RCC 7860 (cell line): ENCODE data around the gene MBP.

Experiments used
- DNase-seq: peaks from one replicate; pipeline ENCODE4 v3.0.0-alpha.2; 2015; ENCODE audit warnings: low spot score
- FAIRE-seq: peaks from 2 replicates; lab custom pipeline; 2012; peaks lifted over from hg19 to GRCh38; lab: Jason Lieb, UNC

MBP gene

GRCh38 chr18:77088963-77089722 lies 43.4 kb downstream of the MBP start:
- FAIRE-seq = no peak
- DNase-seq = no peak

DNA sequence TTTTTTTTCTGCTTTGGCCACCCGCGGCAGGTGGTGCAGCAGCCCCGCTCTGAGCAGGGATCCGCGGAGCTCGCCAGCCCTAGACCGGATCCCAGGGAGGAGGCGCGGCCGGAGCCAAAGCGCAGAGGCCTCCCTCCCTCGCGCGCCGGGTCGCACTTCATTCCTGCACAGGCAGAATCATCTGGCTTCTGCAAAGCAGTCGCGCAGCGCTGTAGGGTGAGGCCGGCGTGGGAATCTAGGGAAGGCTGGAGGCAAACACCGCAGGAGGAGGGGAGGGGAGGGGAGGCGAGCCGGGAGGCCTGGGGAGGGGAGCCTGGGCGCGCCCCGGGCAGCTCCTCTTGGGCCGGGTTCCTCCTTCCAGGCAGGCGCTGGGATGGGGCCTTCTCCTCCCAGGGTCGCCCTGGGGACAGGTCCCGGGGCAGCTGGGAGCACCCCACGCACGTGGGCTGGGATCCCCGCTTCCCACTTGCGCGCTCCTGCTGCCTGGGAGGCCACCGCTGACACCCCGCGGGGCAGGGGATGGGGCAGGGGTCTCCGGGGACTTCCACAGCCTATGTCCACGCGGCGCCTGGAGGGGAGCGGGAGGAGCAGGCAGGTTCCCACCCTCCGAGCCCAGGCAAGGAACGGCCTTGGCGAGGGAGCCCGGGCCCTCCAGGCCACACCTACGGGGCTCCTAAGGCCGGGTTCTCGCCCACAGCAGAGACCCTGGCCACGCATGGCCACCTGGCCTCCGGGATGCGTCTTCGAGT lies 45.0 kb downstream of the MBP start:
- no peak for FAIRE-seq
- DNase-seq = no peak

DNA sequence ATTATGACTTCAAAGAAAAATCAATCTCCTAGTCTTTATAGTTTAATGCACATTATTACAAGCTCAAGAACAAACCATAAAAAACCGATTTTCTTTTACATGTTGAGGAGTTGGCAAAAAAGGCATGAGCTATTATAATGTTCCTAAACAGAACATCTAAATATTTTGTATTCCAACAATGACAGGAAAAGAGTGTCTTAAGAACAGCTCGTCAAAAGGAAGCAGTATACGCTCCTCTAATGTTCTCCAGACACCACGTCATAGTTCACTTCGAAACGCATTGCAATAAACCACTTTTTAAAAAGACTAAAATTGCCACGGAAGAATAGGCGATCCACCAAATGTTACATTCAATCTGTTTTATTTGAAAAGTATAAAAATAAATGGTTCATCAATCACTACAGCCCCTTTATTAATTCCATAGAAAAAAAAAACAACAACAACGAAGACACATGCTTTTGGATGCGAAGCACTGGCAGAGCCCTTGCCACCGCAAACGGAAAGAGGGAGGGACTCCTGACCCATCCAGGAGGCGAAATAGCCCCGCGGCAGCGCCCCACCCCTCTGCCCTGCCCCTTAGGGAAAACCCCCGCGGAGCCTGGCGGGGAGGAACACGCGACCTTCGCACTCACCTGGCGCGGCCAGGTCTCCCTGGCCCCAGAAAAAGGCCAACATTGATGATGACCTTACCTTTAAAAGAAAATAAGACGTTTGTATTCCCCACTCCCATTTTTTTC lies 45.8 kb downstream of the MBP start:
- FAIRE-seq (no peak), DNase-seq (no peak)

GRCh38 chr18:77086034-77086433 lies 46.5 kb downstream of the MBP start:
- FAIRE-seq = no peak
- DNase-seq = no peak

GRCh38 chr18:77084688-77085035 lies 47.9 kb downstream of the MBP start:
- no peak for FAIRE-seq

GRCh38 chr18:77082316-77082955 lies 50.1 kb downstream of the MBP start:
- DNase-seq (no peak), FAIRE-seq (no peak)

More at GRCh38 chr18:77084688-77085035, 47.9 kb downstream of the MBP start:
- DNase-seq = no peak

- DNase-seq (no peak), FAIRE-seq (no peak)
These were observed 51.2 kb downstream of the MBP start for GRCh38 chr18:77081390-77081778.

DNA sequence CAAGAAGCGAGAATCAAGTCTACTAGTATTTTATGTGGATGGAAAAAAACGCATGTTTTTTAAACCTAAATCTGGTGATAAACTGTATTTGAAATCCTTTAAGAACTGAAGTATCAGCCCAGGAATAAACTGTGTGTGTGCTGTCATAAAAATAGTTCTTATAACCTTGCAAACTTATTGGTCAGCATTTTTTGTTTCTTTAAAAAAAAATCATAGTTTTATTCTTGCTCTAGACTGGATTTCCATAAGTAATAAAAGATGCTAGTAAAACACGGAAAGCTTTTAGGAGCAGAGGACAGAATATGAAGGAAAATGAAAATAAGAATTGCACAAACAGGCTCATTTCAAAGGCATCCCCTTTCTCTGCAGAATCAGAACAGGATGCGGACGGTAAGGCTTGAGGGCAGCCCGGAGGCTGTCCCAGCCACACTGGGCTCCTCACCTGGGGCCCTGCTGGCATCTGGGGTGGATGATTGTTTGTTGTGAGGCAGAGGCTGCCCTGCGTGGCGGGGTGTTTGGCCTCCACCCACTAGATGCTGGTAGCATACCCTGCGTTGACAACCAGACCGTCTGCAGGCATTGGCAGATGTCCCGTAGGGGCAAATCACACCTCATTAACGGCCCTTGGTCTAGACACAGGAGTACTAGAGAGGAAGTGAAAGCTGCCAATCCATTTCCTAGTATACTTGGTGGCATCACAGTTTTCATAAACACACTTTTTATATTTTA lies 52.5 kb downstream of the MBP start:
- no peak for DNase-seq
- no peak for FAIRE-seq

DNA sequence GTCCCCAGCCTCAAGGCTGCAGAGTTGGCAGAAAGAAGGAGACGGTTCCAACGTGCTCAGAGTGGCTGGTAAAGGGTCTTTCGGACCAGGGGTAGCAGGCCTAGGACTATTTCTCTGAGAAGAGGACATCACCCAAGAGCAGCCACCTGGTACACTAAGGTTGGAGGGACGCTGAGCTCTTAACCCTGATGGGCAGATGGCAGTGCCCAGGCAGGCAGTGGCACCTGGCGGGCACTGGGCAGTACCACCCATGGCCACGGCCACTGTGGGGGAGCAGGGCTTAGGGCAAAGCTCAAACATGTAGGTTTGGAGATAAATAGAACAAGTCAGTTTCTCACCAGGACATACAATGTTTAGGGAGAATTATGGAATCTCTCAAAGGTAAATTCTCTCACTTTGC lies 53.5 kb downstream of the MBP start:
- no peak for FAIRE-seq
- DNase-seq = no peak

DNA sequence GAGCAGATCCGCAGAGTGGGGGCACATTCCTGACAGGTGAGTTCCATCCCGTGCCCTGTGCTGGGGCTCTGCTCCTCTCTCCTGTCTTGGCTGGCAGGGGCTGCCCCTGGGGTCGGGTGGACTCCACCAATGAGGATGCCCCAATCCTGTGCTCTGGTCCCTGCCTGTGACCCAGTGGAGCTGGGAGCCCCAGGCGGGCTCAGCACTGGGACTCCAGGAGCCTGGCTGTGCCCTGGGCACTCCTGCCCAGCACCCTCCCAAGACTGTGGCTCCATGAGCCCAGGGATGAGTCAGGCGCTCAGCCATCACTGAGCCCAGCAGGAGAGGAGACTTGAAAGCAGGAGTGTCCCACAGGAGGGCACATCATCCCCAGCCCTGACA lies 53.9 kb downstream of the MBP start:
- peak; percentile 79 for DNase-seq
- FAIRE-seq = peak; percentile 77

DNA sequence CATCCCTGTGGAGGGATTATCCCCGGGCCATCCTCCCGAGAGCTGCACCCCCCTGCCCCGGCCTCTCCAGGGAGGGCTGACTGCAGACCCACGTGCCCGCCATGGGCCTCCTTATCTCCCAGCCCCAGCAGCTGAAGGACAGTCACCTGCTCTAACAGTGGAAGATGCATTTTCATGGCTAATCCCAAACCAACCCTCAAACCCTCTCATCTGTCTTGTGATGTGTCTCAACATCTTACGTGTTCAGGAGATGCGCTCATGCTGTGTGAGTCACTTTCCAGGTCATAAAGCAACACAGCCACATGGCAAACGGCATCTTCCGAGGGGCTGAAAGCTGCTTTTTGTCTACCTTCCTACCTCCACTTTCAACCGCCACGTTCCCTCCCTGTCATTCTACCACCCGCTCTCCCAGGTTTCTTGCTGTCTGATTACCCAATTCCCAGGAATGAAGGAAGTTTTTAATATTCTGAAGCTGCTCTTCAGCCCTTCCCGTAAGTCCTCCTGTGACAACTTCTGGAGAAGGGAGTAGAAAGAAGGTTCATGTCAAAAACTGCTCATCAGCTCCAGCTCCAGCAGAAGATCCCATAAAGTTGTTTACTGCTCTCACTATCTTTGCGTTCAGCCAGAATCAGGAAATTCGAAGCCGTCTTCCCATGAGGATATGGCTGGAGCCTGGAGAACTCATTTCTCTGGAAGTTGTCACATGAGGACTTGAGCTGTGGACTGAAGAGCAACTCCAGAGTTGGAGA lies 54.5 kb downstream of the MBP start:
- peak; percentile 73 for FAIRE-seq
- DNase-seq = peak; percentile 76

DNA sequence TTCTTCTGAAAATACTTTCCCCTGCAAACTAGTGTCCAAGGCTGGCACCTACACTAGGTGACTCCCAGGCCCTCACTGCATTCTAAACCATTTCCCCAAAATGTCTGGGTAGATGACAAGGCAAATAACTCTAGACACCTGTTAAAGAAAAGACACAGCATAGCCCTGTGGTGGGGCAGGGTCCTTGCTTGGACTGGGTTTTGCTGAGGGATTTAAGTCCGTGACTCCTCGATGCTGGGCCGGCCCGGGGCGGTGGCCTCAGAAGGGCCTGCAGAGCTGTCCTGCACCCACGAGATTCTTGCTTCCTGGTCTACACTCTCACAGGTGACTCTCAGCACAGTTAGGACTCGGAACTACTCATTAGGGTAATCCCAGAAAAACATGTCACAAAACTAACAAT lies 55.2 kb downstream of the MBP start:
- no peak for FAIRE-seq
- DNase-seq = no peak

GRCh38 chr18:77076111-77076510 lies 56.5 kb downstream of the MBP start:
- no peak for FAIRE-seq
- no peak for DNase-seq

- FAIRE-seq = no peak
These were observed 58.2 kb downstream of the MBP start for GRCh38 chr18:77074431-77074830.

DNA sequence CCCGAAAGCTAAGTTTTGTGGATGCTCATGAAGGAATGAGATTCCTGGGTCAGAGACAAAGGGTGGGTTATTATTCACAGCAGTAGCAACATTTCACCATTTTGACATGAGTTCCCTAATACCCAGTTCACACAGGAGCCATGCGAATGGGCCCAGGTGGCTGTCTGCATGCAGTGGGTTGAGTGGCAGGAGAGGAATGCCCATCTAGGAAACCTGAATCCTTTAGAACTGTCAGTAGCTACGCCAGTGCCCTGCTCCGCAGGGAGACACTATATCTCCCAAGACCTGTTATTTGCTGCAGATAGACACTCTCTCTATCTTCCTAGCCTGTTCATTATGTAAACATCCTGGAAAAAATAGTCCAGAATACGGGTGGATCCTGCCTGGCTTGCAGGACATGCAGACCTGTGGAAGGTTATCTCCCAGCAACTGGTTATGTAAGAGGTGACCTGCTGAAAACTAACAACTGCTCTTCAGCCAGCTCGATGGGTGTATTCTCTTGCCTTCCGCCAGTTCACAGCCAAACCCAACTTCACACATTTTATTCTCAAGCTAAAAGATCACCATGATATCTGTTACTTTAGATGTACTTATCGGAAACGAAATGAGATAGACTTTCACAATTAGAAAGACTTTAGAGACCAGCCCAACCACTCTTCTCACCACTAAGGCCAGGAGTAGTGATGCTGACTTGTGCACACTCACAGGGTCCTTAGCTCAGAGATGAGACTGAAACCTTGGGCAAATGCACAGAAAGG lies 59.1 kb downstream of the MBP start:
- DNase-seq (no peak), FAIRE-seq (no peak)

More at GRCh38 chr18:77074431-77074830, 58.2 kb downstream of the MBP start:
- no peak for DNase-seq

- no peak for FAIRE-seq
- no peak for DNase-seq
These were observed 60.0 kb downstream of the MBP start for GRCh38 chr18:77072566-77072965.

DNA sequence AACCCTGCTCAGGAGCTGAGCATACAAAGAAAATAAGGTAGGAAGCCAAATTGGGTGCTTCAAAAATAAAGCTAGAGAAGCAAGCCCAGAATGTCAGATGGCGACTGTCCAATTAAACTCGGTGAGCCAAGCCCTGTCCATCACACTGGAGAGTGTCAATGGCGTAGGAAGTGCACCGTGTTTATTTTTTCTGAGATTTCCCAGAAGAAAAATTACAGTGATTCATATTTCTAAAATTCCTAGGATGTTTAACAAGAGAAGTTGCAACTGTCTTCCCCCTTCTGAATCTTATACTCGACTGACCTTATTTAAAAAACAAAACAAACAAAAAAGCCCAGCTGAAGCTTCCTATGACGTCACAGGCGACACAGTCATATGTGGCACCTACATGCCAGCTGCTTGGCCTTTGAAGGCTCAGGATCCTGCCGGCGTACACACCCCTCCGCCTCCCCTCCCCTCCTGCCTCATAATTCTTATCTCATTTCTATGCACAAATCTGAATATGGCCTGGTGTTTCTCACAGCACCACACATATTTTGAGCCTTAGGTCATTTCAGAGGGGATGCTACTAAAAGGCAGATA lies 60.8 kb downstream of the MBP start:
- FAIRE-seq (no peak), DNase-seq (no peak)

- no peak for DNase-seq
- no peak for FAIRE-seq
These were observed 61.5 kb downstream of the MBP start for GRCh38 chr18:77071061-77071460.

- FAIRE-seq = no peak
- no peak for DNase-seq
These were observed 62.0 kb downstream of the MBP start for GRCh38 chr18:77070627-77071026.
